ENCODE data around the gene SLC13A4. TPM values are rescaled to one million over a fixed set of nuclear protein-coding genes. Genes with fewer than 3 reads are reported as not detected.

The SLC13A4 gene
- total and polyA plus RNA-seq, 2 of the 4 experiments (the other 2 are of a cell fraction): 0.10 TPM; not detected in 1

GRCh38 chr7:135706038-135706742 lies 21.8 kb downstream of the SLC13A4 start:
- H3K9me1 ChIP-seq (ENCODE audit: insufficient read depth, low read length): peaks cover 27% of the 10 kb centered on the region
- dilution Hi-C loops (cut with HindIII; ENCODE audit: low sequenced_read_pairs, unreplicated experiment): no loop called here
- 96% methylated on average over 12 of the region's 20 CpGs; no CpG with 5 or more reads in 1 of the 2 experiments for WGBS, 2 experiments (ENCODE audit: extremely low coverage in 2 of 2, insufficient read length in 1 of 2)

More at GRCh38 chr7:135706038-135706742, 21.8 kb downstream of the SLC13A4 start:
- DNase-seq (no peak), ATAC-seq (ENCODE audit: low read depth) (no peak)
- H4K5ac ChIP-seq (ENCODE audit: low read depth, low read length): no peak overlapping the region
- H2BK20ac ChIP-seq (ENCODE audit: low read depth, low read length): 0 out of 2 replicates have a peak overlapping the region, but pooled peaks have one; percentile 5
- no peaks in the 10 kb centered on the region for H3K36me3 ChIP-seq (ENCODE audit: control insufficient read depth, insufficient read depth, low read length)
- H3K79me1 ChIP-seq (ENCODE audit: low read depth in 1 of 2, low read length in 2 of 2): no peaks in the 10 kb centered on the region; a peak in 1 of 4 replicates
- H3K27me3 ChIP-seq (ENCODE audit: control insufficient read depth, insufficient read depth, low read length): no peaks in the 10 kb centered on the region
- H2BK120ac ChIP-seq (ENCODE audit: low read depth, low read length): peak overlapping the region; percentile 24; the same call in 1 of the 2 replicates
- H3K27ac ChIP-seq (ENCODE audit: insufficient read depth, low read length): peak overlapping the region; percentile 7; the same call in 1 of the 2 replicates
- H2BK5ac ChIP-seq (ENCODE audit: low read depth, low read length, poor library complexity, severe bottlenecking): peak overlapping the region; percentile 2
- TF ChIP-seq MXI1 (IDR thresholded peaks at IDR 0.05; ENCODE audit: borderline replicate concordance, low read depth, low read length): no peak
- TF ChIP-seq RAD21 (IDR thresholded peaks at IDR 0.05; ENCODE audit: low read length): no peak
- TF ChIP-seq NFE2L2 (IDR thresholded peaks at IDR 0.05; ENCODE audit: low read depth, low read length): no peak
- no peak for TF ChIP-seq USF2 (IDR thresholded peaks at IDR 0.05; ENCODE audit: low read depth, low read length)
- TF ChIP-seq ELK1 (IDR thresholded peaks at IDR 0.05; ENCODE audit: borderline replicate concordance, low read depth, low read length): no peak
- in situ Hi-C loops (cut with MboI; ENCODE audit: low sequenced_read_pairs): no loop called here
- peaks cover 10% of the 10 kb centered on the region for H3K4me1 ChIP-seq (ENCODE audit: control insufficient read depth, insufficient read depth, low read length)
- 0 out of 2 replicates have a peak overlapping the region, but pooled peaks have one; percentile 29 for H3K14ac ChIP-seq (replicated peaks; ENCODE audit: low read depth, low read length)
- no peak overlapping the region for H3K9ac ChIP-seq (ENCODE audit: low read depth, low read length)
- ChIA-PET POLR2A (ENCODE audit: unreplicated experiment) (no interaction called here), CTCF (interaction anchor here (0.6 kb wide), 1 partner anchor 11 kb away, joined by 3 read pairs; no protein-coding TSS in a partner anchor)
- peak overlapping the region; percentile 42 for H3K4ac ChIP-seq (ENCODE audit: low read depth, low read length)
- no peak overlapping the region; the same call in 1 of the 2 replicates for H3K23ac ChIP-seq (ENCODE audit: low read depth, low read length)
- no peaks in the 10 kb centered on the region for H3K9me3 ChIP-seq (ENCODE audit: control insufficient read depth, insufficient read depth, low read length)
- no peak overlapping the region for H2BK15ac ChIP-seq (ENCODE audit: low read depth, low read length)
- H4K8ac ChIP-seq (ENCODE audit: low read depth in 2 of 2, low read length in 2 of 2): peak overlapping the region in 1 of 2 experiments; percentile 17; a peak in 1 of 4 replicates
- H3K4me3 ChIP-seq (ENCODE audit: insufficient read depth, low read depth, low read length): no peak overlapping the region
- BruUV-seq (replicated peaks): no TSS peak
- H4K91ac ChIP-seq (ENCODE audit: insufficient read depth, low read depth, low read length): no peak overlapping the region; the same call in 1 of the 2 replicates
- no peak overlapping the region for H3K56ac ChIP-seq (ENCODE audit: extremely low read depth, insufficient read depth, low read length)
- no peak overlapping the region for H2AK9ac ChIP-seq (replicated peaks; ENCODE audit: low read depth, low read length, poor library complexity)
- H3K18ac ChIP-seq (ENCODE audit: low read depth, low read length): no peak overlapping the region; the same call in 1 of the 2 replicates
- intact Hi-C loops (cut with micrococcal nuclease): no loop called here
- no peak overlapping the region for H3K4me2 ChIP-seq (ENCODE audit: low read depth, low read length)
- H2AK5ac ChIP-seq (ENCODE audit: low read depth, low read length): peak overlapping the region; percentile 61
- H4K20me1 ChIP-seq (ENCODE audit: insufficient read depth, low read length): no peaks in the 10 kb centered on the region
- H2AFZ ChIP-seq (replicated peaks; ENCODE audit: low read length, poor library complexity): no peak overlapping the region

Measured in IMR-90 (cell line).